NT2/D1 (cell line): ENCODE measurements around the gene ULK4.

Source experiments
- SUZ12 ChIP-seq: IDR thresholded peaks from 2 replicates; pipeline ENCODE4 v1.6.1; 2011; ENCODE audit not compliant: insufficient read length, insufficient read depth; ENCODE audit errors: extremely low read depth
- YY1 ChIP-seq: IDR thresholded peaks from 2 replicates; pipeline ENCODE4 v1.6.1; 2011; ENCODE audit not compliant: insufficient read length, insufficient read depth
- ZNF274 ChIP-seq: IDR thresholded peaks from 2 replicates; pipeline ENCODE4 v1.6.1; 2011; ENCODE audit warnings: mild to moderate bottlenecking, low read depth, low read length

GRCh38 chr3:41222501-41222900 is 739.4 kb downstream of the ULK4 start:
- TF ChIP-seq YY1 (no peak), SUZ12 (no peak), ZNF274 (no peak)
